ENCODE data around the gene PRKCZ.
A peak's percentile ranks its signal among the peaks of the same experiment; 100 is the strongest.

PRKCZ gene

DNA sequence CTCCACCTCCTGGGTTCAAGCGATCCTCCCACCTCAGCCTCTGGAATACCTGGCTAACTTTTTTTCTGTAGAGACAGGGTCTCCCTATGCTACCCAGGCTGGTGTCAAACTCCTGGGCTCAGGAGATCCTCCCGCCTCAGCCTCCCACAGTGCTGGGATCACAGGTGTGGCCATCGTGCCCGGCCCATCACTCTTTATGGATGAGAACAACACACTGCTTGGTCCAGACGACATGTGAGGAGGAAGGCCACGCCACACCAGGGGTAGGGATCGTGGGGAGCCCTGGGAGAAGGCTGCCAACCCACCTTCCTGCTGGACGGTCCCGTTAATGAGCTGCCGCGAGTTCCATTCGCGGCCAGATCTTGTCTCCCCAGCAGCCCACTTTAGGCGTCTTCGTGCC is 36.0 kb upstream of the PRKCZ start:
- no peak overlapping the region for H3K27ac ChIP-seq
- peaks cover 18 to 41% (median 29%) of the 10 kb centered on the region in 11 experiments for H3K27me3 ChIP-seq
- H3K4me3 ChIP-seq: no peak overlapping the region
- peaks cover 5 to 45% (median 35%) of the 10 kb centered on the region in 10 experiments; a peak in 19 of 20 replicates for H3K4me1 ChIP-seq
- TF ChIP-seq Cebpa-rat (IDR thresholded peaks at IDR 0.05): no peak
- H3K36me3 ChIP-seq: no peaks in the 10 kb centered on the region
- H3K9me3 ChIP-seq (replicated peaks in 1 of 11): peaks cover 0 to 7% (median 0%) of the 10 kb centered on the region in 11 experiments; a peak in 2 of 22 replicates
- peaks cover 0 to 6% (median 0%) of the 10 kb centered on the region in 11 experiments; a peak in 5 of 22 replicates for H4K20me1 ChIP-seq
- H3K4me2 ChIP-seq: peak overlapping the region in 8 of 11 experiments; percentile 52 to 82 (median 66); a peak in 7 of 22 replicates
- no peak overlapping the region for H3K9ac ChIP-seq

DNA sequence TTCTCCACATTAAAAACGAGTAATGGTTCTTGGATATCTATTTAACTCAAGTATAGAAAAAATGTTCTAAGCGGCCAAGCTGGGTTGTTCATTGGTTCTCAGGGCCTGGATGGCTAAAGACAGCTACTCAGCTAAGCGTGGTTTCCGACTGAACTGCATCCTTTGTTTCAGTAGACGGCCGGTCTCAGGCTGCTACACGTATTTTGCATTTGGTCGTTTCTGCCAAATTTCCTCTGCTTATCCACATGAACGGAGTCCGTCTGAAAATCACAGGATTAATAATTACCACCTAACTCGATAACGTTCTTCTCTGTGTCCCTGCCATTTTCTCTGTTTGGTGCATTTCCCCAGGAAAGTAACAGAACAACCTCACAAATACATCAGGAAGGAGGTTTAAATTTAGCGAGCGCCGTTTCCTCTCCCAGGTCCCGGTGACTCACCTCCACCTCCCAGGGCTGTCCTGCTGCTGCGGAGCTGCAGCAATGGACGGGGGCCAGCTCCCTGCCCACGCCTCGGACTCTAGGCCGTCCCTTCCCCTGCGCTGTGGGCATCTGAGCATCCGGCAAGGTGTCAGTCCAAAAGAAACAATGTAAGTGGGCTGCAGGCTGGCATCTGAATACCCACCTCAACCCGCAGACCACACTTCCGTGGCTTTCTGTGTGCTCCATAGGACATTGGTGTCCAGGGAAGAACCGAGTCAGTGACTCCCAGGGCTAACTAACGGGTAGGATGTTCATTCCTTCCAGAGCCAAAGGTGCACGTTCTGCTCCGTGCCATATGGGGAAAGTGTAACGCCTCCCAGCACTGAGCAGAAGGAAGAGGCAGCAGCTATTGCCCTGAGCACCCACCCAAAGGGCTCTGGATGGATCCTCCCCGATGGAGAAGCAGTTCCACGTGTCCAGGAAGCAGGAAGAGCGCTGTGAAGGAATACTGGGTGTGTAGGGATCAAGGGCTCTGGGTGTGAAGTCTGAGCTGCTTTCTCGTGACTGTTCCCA is 35.2 kb upstream of the PRKCZ start:
- H3K27ac ChIP-seq: no peak overlapping the region
- peaks cover 27 to 45% (median 33%) of the 10 kb centered on the region in 11 experiments for H3K27me3 ChIP-seq
- H3K4me3 ChIP-seq: no peak overlapping the region
- H3K36me3 ChIP-seq: no peaks in the 10 kb centered on the region
- H3K4me2 ChIP-seq: peak overlapping the region; percentile 16 to 82 (median 59); a peak in 20 of 22 replicates
- TF ChIP-seq Cebpa-rat (IDR thresholded peaks at IDR 0.05): no peak
- peaks cover 12 to 44% (median 34%) of the 10 kb centered on the region in 10 experiments for H3K4me1 ChIP-seq
- peaks cover 0 to 12% (median 0%) of the 10 kb centered on the region in 11 experiments; a peak in 8 of 22 replicates for H4K20me1 ChIP-seq
- H3K9ac ChIP-seq: 0 out of 22 replicates have a peak overlapping the region, but pooled peaks of 1 of the 11 experiments have one; percentile 6
- peaks cover 0 to 7% (median 0%) of the 10 kb centered on the region in 11 experiments; a peak in 1 of 22 replicates for H3K9me3 ChIP-seq (replicated peaks in 1 of 11)

DNA sequence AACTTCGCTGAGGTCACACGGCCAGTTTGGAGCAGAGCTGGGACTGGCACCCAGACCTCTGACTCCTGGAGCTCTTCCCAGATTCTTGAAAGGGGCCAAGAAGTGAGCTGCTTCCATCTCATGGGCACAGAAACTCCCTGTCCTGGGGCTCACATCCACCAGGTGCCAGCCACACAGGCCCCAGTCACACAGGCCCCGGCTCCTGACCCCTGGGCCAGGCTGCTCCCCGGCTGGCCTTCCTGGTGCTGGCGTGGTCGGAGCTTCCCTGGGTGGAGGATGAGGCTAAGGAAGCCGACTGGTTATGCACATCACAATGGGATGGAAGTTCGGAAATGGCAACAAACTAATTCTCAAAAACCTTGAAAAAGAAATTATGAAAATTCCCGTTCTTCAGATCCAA is 34.1 kb upstream of the PRKCZ start:
- no peaks in the 10 kb centered on the region for H3K9me3 ChIP-seq (replicated peaks in 1 of 11)
- H3K36me3 ChIP-seq: no peaks in the 10 kb centered on the region
- 0 out of 22 replicates have a peak overlapping the region, but pooled peaks of 1 of the 11 experiments have one; percentile 6 for H3K9ac ChIP-seq
- peaks cover 38 to 56% (median 43%) of the 10 kb centered on the region in 11 experiments for H3K27me3 ChIP-seq
- H3K4me2 ChIP-seq: peak overlapping the region in 3 of 11 experiments; percentile 59 to 75 (median 70); a peak in 5 of 22 replicates
- H3K4me1 ChIP-seq: peaks cover 12 to 47% (median 37%) of the 10 kb centered on the region in 10 experiments
- TF ChIP-seq Cebpa-rat (IDR thresholded peaks at IDR 0.05): no peak
- H4K20me1 ChIP-seq: peaks cover 0 to 23% (median 0%) of the 10 kb centered on the region in 11 experiments; a peak in 8 of 22 replicates
- no peak overlapping the region for H3K27ac ChIP-seq
- H3K4me3 ChIP-seq: no peak overlapping the region

DNA sequence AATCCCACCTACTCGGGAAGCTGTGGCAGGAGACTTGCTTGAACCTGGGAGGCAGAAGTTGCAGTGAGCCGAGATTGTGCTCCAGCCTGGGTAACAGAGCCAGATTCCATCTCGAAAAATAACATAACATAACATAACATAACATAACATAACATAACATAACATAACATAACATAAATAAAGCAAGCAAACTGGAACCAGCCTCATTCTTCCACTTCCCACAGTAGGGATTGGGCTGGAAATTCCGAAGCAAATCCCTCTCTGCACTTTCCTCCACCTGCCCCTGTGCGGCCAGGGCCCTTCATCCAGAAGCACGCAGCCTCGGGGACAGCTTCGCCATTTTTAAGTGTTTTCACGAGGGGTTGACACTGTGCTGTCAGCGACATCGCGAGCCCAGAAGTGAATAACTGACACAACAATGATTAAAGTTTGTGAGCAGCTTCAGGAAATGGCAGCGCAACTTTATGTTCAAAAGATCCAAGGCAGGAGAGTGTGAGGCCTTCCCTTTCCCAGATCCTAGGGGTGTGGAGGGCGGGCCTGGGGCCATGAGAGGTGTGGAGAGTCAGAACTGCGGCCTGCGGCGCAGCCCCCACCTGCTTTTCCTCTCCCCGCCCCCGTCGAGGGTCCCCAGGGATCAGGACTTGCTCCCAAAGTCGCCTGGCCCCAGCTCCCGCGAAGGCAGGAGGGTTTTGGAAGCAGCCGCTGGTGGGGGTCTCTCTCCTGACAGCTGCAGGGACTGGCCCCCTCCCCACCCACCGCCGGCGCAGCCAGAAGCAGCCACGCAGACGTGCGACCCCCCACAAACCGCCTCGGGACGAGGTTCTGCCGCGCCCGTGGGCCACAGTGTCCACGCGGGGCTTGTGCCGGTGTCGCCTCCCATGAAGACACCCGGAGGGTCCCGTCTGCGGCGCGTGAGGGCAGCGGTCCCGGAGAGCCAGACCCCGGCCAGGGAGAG is 31.7 kb upstream of the PRKCZ start:
- Histone ChIP-seq H4K20me1 (peaks cover 0 to 36% (median 0%) of the 10 kb centered on the region in 11 experiments; a peak in 8 of 22 replicates), H3K36me3 (no peaks in the 10 kb centered on the region), H3K4me2 (peak overlapping the region; percentile 38 to 77 (median 60); a peak in 18 of 22 replicates), H3K27ac (no peak overlapping the region), H3K4me1 (peaks cover 18 to 71% (median 61%) of the 10 kb centered on the region in 10 experiments), H3K4me3 (peak overlapping the region in 1 of 10 experiments; percentile 42; a peak in 3 of 20 replicates), H3K27me3 (peaks cover 57 to 80% (median 67%) of the 10 kb centered on the region in 11 experiments), H3K9ac (peak overlapping the region in 1 of 11 experiments; percentile 33; a peak in 1 of 22 replicates), H3K9me3 (replicated peaks in 1 of 11) (no peaks in the 10 kb centered on the region)
- TF ChIP-seq Cebpa-rat (IDR thresholded peaks at IDR 0.05): no peak

DNA sequence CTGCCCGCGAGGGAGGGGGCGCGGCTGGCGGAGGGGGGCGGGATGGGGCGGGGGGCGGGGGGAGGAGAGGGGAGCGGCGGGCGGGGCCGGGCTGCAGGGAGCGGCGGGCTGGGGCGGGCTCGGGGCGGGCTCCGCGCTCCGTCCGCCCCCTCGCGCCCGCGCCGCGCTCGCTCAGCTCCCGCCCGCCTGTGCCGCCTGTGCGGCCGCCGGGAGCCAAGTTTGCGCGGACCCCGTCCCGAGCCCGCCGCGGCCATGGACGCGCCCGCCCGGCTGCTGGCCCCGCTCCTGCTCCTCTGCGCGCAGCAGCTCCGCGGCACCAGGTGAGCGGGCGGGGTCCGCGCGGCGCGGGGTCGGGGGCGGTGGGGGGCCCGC is 31.1 kb upstream of the PRKCZ start, which contains the start of gene GABRD:
Gene GABRD, plus strand, starts transcription at position 174 of the 372 bp plus-strand sequence. Its CDS starts 79 bp downstream, at position 253.
- H3K4me1 ChIP-seq: peaks cover 19 to 76% (median 68%) of the 10 kb centered on the region in 10 experiments
- no peaks in the 10 kb centered on the region for H3K9me3 ChIP-seq (replicated peaks in 1 of 11)
- TF ChIP-seq Cebpa-rat (IDR thresholded peaks at IDR 0.05): no peak
- peak within 1 kb of the TSS; percentile 80 to 100 (median 96) for H3K4me2 ChIP-seq
- H3K27ac ChIP-seq: no peak within 1 kb of the TSS
- H3K4me3 ChIP-seq: peak within 1 kb of the TSS; percentile 44 to 68 (median 57)
- H3K9ac ChIP-seq: peak within 1 kb of the TSS in 7 of 11 experiments; percentile 12 to 68 (median 30); a peak in 8 of 22 replicates
- peaks cover 0 to 39% (median 0%) of the 10 kb centered on the region in 11 experiments; a peak in 8 of 22 replicates for H4K20me1 ChIP-seq
- H3K36me3 ChIP-seq: no peaks in the 10 kb centered on the region
- H3K27me3 ChIP-seq: peaks cover 57 to 81% (median 67%) of the 10 kb centered on the region in 11 experiments

DNA sequence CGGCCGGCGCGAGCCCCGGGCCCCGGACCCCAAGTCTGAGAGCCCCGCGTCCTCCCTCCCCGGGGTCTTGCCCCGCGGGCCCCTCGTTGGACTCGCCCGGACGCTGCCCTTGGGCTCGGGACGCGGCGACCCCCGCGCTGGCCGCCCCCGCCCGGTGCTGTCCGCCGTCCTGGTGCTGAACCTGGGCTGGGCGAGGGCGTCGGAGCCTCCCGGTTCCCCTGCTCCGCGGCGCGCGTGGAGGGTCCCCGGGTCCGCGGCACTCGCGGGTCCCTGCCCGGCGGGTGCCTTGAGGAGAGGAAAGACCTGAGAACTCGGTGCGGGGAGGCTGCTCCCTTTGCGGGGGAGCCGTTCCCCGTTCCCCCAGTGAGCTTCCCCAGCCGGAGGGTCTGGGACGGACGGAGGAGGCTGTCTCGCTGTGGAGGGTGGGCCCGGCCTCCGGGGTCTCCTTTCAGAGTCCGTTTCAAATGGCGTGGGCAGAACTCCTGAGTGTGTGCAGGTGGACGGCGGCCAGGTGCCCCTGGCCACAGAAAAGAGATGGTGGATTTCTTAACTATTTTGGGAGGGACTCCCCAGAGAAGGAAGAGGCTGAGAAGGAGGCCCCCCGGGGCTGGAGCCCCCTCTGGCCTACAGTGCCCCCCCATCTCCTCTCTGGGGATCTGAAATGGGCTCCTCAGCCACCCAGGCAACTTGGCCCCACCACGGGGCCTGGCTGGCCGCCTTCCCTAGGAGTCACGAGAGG is 30.5 kb upstream of the PRKCZ start:
- H4K20me1 ChIP-seq: peaks cover 0 to 39% (median 0%) of the 10 kb centered on the region in 11 experiments; a peak in 8 of 22 replicates
- no peaks in the 10 kb centered on the region for H3K36me3 ChIP-seq
- no peak for TF ChIP-seq Cebpa-rat (IDR thresholded peaks at IDR 0.05)
- peaks cover 57 to 81% (median 67%) of the 10 kb centered on the region in 11 experiments for H3K27me3 ChIP-seq
- H3K9me3 ChIP-seq (replicated peaks in 1 of 11): no peaks in the 10 kb centered on the region
- peak overlapping the region in 6 of 11 experiments; percentile 12 to 68 (median 30); a peak in 8 of 22 replicates for H3K9ac ChIP-seq
- H3K27ac ChIP-seq: no peak overlapping the region
- H3K4me2 ChIP-seq: peak overlapping the region; percentile 80 to 100 (median 96)
- H3K4me3 ChIP-seq: peak overlapping the region; percentile 44 to 68 (median 57)
- H3K4me1 ChIP-seq: peaks cover 25 to 76% (median 71%) of the 10 kb centered on the region in 10 experiments

DNA sequence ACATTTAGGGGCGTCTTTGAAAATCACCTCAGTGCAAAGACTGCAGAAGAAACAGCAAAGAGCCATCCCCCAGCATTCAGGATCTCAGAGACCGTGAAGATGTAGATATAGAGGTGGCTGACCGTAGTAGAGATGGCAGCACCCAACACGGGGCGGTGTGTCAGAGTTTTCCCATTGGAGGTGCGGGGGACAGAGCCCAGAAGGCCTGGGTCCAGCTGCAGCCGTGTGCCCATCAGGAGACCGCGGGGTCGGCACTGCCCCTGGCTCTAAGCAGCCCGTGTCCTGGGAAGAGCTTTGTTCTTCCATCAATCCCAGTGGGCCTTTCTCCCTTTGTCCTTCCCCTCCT is 29.9 kb upstream of the PRKCZ start:
- Histone ChIP-seq H3K36me3 (no peaks in the 10 kb centered on the region), H3K27me3 (peaks cover 57 to 84% (median 64%) of the 10 kb centered on the region in 11 experiments), H3K4me1 (peaks cover 26 to 76% (median 71%) of the 10 kb centered on the region in 10 experiments), H3K27ac (no peak overlapping the region), H4K20me1 (peaks cover 0 to 39% (median 0%) of the 10 kb centered on the region in 11 experiments; a peak in 8 of 22 replicates), H3K4me3 (peak overlapping the region in 6 of 10 experiments; percentile 49 to 68 (median 58); a peak in 6 of 20 replicates), H3K9me3 (replicated peaks in 1 of 11) (no peaks in the 10 kb centered on the region), H3K4me2 (peak overlapping the region in 9 of 11 experiments; percentile 91 to 100 (median 97); a peak in 18 of 22 replicates), H3K9ac (no peak overlapping the region)
- no peak for TF ChIP-seq Cebpa-rat (IDR thresholded peaks at IDR 0.05)
